ENCODE results near the gene PRR30.

The PRR30 gene

DNA sequence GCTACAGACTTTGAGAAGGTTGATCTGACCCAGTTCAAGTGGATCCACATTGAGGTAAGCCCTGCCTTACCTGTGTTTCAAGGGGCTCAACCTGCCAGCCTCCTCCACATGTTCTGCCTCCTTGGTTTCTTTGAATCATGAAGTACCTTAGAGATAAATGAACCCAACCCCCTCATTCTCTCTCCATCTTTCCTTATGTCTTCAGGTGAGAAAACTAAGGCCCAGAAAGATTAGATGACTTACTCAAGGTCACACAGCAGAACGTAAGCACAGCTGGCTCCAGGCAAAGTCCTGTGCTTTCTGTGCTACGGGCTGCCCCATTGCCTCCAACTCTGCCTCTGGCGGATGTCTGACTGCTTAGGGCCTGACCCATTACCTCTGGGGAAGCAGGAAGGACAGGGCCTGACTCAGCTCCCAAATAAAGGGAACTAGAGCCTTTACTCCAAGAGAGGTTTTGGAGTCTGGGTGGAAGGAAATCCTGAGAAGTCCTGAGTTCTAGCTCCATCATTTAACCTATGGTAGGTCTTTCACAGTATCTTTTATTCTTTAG is 42.4 kb downstream of the PRR30 start:
- no peak for DNase-seq (ENCODE audit: low read depth in 1 of 2, low spot score in 1 of 2)
- Histone ChIP-seq H3K27me3 (ENCODE audit: insufficient read depth, poor library complexity, severe bottlenecking) (no peaks in the 10 kb centered on the region), H3K4me3 (replicated peaks; ENCODE audit: insufficient read depth, low read length) (no peak overlapping the region), H3K27ac (replicated peaks) (no peak overlapping the region; the same call in 1 of the 2 replicates)
- TF ChIP-seq SPI1 (IDR thresholded peaks at IDR 0.05; ENCODE audit: borderline replicate concordance, low read depth) = no peak
- no peak for TF ChIP-seq GABPA (IDR thresholded peaks at IDR 0.05; ENCODE audit: low read depth)
- no peak for TF ChIP-seq POLR2AphosphoS5 (IDR thresholded peaks at IDR 0.05; ENCODE audit: low read depth)
- TF ChIP-seq, protein P1, sequence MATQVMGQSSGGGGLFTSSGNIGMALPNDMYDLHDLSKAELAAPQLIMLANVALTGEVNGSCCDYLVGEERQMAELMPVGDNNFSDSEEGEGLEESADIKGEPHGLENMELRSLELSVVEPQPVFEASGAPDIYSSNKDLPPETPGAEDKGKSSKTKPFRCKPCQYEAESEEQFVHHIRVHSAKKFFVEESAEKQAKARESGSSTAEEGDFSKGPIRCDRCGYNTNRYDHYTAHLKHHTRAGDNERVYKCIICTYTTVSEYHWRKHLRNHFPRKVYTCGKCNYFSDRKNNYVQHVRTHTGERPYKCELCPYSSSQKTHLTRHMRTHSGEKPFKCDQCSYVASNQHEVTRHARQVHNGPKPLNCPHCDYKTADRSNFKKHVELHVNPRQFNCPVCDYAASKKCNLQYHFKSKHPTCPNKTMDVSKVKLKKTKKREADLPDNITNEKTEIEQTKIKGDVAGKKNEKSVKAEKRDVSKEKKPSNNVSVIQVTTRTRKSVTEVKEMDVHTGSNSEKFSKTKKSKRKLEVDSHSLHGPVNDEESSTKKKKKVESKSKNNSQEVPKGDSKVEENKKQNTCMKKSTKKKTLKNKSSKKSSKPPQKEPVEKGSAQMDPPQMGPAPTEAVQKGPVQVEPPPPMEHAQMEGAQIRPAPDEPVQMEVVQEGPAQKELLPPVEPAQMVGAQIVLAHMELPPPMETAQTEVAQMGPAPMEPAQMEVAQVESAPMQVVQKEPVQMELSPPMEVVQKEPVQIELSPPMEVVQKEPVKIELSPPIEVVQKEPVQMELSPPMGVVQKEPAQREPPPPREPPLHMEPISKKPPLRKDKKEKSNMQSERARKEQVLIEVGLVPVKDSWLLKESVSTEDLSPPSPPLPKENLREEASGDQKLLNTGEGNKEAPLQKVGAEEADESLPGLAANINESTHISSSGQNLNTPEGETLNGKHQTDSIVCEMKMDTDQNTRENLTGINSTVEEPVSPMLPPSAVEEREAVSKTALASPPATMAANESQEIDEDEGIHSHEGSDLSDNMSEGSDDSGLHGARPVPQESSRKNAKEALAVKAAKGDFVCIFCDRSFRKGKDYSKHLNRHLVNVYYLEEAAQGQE (IDR thresholded peaks at IDR 0.05; ENCODE audit: insufficient replicate concordance, low read depth) = no peak
- TF ChIP-seq, protein P2, sequence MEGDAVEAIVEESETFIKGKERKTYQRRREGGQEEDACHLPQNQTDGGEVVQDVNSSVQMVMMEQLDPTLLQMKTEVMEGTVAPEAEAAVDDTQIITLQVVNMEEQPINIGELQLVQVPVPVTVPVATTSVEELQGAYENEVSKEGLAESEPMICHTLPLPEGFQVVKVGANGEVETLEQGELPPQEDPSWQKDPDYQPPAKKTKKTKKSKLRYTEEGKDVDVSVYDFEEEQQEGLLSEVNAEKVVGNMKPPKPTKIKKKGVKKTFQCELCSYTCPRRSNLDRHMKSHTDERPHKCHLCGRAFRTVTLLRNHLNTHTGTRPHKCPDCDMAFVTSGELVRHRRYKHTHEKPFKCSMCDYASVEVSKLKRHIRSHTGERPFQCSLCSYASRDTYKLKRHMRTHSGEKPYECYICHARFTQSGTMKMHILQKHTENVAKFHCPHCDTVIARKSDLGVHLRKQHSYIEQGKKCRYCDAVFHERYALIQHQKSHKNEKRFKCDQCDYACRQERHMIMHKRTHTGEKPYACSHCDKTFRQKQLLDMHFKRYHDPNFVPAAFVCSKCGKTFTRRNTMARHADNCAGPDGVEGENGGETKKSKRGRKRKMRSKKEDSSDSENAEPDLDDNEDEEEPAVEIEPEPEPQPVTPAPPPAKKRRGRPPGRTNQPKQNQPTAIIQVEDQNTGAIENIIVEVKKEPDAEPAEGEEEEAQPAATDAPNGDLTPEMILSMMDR (IDR thresholded peaks at IDR 0.05; ENCODE audit: insufficient read depth, low read length) = no peak

DNA sequence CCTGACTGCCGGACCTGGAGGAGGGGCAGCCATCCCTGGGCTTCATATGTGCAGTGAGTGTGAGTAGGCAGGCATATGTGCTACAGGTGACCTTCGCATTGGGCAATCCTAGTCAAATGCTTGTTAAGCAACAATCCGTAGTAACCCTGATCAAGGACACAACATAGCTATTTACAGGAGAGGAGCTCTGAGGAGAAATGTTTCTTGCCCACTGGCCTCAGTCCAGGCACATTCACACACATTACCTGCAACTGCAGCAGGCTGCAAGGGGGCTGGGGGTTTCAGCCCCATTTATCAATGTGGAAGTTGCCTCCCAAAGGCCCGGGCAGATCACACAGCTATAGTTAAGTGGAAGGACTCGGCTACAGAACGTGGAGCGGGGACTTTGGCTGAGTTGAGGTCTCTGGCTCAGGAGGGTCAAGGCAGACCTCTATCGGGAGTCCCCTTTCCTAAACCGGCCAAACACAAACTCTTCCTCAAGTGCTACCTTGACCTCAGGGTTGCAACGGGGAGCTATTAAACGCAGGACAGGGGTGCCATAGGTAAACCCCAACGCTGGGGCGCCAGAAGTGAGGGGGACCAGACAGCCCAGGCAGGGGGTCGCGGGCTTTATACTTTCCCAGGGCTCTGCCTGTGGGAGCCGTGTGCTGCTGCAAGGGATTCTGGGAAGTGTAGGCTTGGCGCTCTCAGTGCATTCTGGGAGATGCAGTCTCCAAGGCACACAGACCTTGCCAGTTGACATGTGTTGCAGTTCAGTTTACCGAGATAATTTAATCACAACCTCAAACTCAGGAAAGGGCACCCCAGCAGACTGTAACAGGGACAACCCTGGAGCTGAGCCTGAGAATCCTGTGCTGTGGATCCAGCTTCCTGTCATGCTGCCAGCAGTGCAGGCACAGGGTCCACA is 43.2 kb downstream of the PRR30 start:
- DNase-seq (ENCODE audit: low read depth in 1 of 2, low spot score in 1 of 2) = peak in 1 of 2 experiments; percentile 68
- TF ChIP-seq SPI1 (IDR thresholded peaks at IDR 0.05; ENCODE audit: borderline replicate concordance, low read depth) = no peak; the same call in 1 of the 2 replicates
- TF ChIP-seq, protein P2 (IDR thresholded peaks at IDR 0.05; ENCODE audit: insufficient read depth, low read length) = no peak
- peak; percentile 52; the same call in 1 of the 2 replicates for TF ChIP-seq POLR2AphosphoS5 (IDR thresholded peaks at IDR 0.05; ENCODE audit: low read depth)
- no peak for TF ChIP-seq GABPA (IDR thresholded peaks at IDR 0.05; ENCODE audit: low read depth)
- TF ChIP-seq, protein P1 (IDR thresholded peaks at IDR 0.05; ENCODE audit: insufficient replicate concordance, low read depth) = no peak
- Histone ChIP-seq H3K4me3 (replicated peaks; ENCODE audit: insufficient read depth, low read length) (peak overlapping the region; percentile 23; the same call in 1 of the 2 replicates), H3K27me3 (ENCODE audit: insufficient read depth, poor library complexity, severe bottlenecking) (no peaks in the 10 kb centered on the region), H3K27ac (replicated peaks) (peak overlapping the region; percentile 60)

DNA sequence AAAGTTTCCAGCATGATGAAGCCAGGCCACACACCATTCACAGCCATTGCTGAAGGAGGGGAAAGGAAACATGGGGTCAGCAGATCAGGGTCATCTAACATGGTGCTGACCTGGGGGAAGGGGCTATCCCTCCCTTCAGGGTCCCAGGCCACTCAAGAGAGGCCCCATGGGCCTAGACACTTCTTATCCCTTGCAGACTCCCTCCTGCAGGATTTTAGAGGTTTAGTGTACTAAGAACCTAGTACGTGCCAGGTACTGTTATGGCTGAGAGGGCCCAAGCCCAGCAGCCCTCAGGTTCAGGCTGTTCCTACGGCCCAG is 43.8 kb downstream of the PRR30 start:
- Histone ChIP-seq H3K4me3 (replicated peaks; ENCODE audit: insufficient read depth, low read length) (no peak overlapping the region), H3K27me3 (ENCODE audit: insufficient read depth, poor library complexity, severe bottlenecking) (no peaks in the 10 kb centered on the region), H3K27ac (replicated peaks) (no peak overlapping the region)
- DNase-seq (ENCODE audit: low read depth in 1 of 2, low spot score in 1 of 2) = no peak
- TF ChIP-seq POLR2AphosphoS5 (IDR thresholded peaks at IDR 0.05; ENCODE audit: low read depth) = no peak
- TF ChIP-seq, protein P1 (IDR thresholded peaks at IDR 0.05; ENCODE audit: insufficient replicate concordance, low read depth) = no peak
- no peak for TF ChIP-seq GABPA (IDR thresholded peaks at IDR 0.05; ENCODE audit: low read depth)
- TF ChIP-seq, protein P2 (IDR thresholded peaks at IDR 0.05; ENCODE audit: insufficient read depth, low read length) = no peak
- no peak for TF ChIP-seq SPI1 (IDR thresholded peaks at IDR 0.05; ENCODE audit: borderline replicate concordance, low read depth)

Data from HL-60 (cell line).